Peyer's patch (tissue), 4 donors: ENCODE results near the gene SH3RF1.

Source experiments
- CTCF ChIP-seq, 6 experiments: fragments of 450-650 bp in 4 of 6; fragments of 200-600 bp in 2 of 6; sonication (generic) in 1 of 6; IDR thresholded peaks; one replicate each; pipeline ENCODE4 v1.5.1; 2017 to 2019; ENCODE audit warnings: antibody characterized with exemption in 6 of 6, mild to moderate bottlenecking in 3 of 6, moderate library complexity in 1 of 6
- POLR2A ChIP-seq, 2 donors: fragments of 450-650 bp; IDR thresholded peaks; one replicate each; pipeline ENCODE4 v1.5.1; 2017; ENCODE audit warnings: antibody characterized with exemption in 2 of 2, mild to moderate bottlenecking in 2 of 2, moderate library complexity in 2 of 2

- TF ChIP-seq POLR2A (IDR thresholded peaks at IDR 0.05) (no peak), CTCF (IDR thresholded peaks at IDR 0.05) (no peak)
Observed at GRCh38 chr4:169150806-169151205, 120.0 kb downstream of the SH3RF1 start.
